Right lobe of liver (tissue), 6 donors: ENCODE results near the gene SFXN1. TPM values are rescaled to one million over a fixed set of nuclear protein-coding genes. Genes with fewer than 3 reads are reported as not detected.
"Not testable (repeated sequence)": the region's sequence is repeated elsewhere in the genome, so short reads cannot be mapped to it uniquely, and the experiment has no call there.

Experiments
- ATAC-seq, 4 donors: fragments of 200-7000 bp; cut with Tn5 transposase; one replicate each; pipeline ENCODE4 v1.9.1; 2020; ENCODE audit warnings: mild to moderate bottlenecking in 4 of 4, moderate library complexity in 4 of 4
- DNase-seq, 3 donors: peaks; one replicate each; pipeline ENCODE4 v3.0.0-alpha.2; 2020
- H3K27ac ChIP-seq, 3 donors: fragments of 200-600 bp; one replicate each; pipeline ENCODE4 v1.8.0; 2022
- H3K27me3 ChIP-seq, 2 donors: fragments of 200-600 bp; one replicate each; pipeline ENCODE4 v1.8.0; 2022
- H3K36me3 ChIP-seq, 4 donors: fragments of 200-600 bp; sonication (generic) in 1 of 4; one replicate each; pipeline versions ENCODE4 v1.5.1 to v1.8.0; 2017 to 2022; ENCODE audit warnings: control low read depth in 1 of 4
- H3K4me1 ChIP-seq, 4 donors: fragments of 200-600 bp; sonication (generic) in 1 of 4; one replicate each; pipeline versions ENCODE4 v1.5.1 to v1.8.0; 2017 to 2022; ENCODE audit warnings: control low read depth in 1 of 4
- H3K4me3 ChIP-seq, 3 donors: fragments of 200-600 bp; one replicate each; pipeline ENCODE4 v1.8.0; 2022
- H3K9me3 ChIP-seq, 4 donors: fragments of 200-600 bp; sonication (generic) in 1 of 4; one replicate each; pipeline versions ENCODE4 v1.5.1 to v1.8.0; 2017 to 2022; ENCODE audit warnings: control low read depth in 1 of 4
- POLR2A ChIP-seq: fragments of 450-650 bp; IDR thresholded peaks from one replicate; pipeline ENCODE4 v1.6.1; 2017; ENCODE audit warnings: antibody characterized with exemption, mild to moderate bottlenecking
- WGBS: methylation state at CpG from one replicate; pipeline ENCODE4 v1.1.6; 2018; ENCODE audit warnings: low coverage, low lambda C conversion rate; ENCODE audit not compliant: insufficient coverage; ENCODE audit errors: missing lambda C conversion rate; 5-methylcytosine and 5-hydroxymethylcytosine counted together
- intact Hi-C, 2 donors: fragments of 100-400 bp; cut with DNase I; formaldehyde crosslinking; loops; one replicate each; pipeline versions ENCODE4 v1.11.2 to v1.14.1; 2022
- total RNA-seq, 6 experiments: library from RNA; depleted of rRNA in 2 of 6; stranded (reverse); fragments of >200 nt in 2 of 6; fragmentation: NEBNext Ultra II Directional in 3 of 6; extraction: Animal tissue kit (Norgen Biotek cat#: 25700) in 3 of 6; gene quantifications; one replicate each; pipeline versions ENCODE4 v1.1.0 to v1.2.4, GENCODE V29; 2016 to 2023
- TF ChIP-seq, protein P1 (sequence below), 4 donors: fragments of 200-600 bp in 3 of 4; fragments of 450-650 bp in 1 of 4; IDR thresholded peaks; one replicate each; pipeline versions ENCODE4 v1.5.1 to v1.8.0; 2016 to 2022; ENCODE audit warnings: antibody characterized with exemption in 4 of 4, mild to moderate bottlenecking in 2 of 4
- donor health status: DM: no; HTN: yes; CAD: no.
- donor health status: DM: no; HTN: no; CAD: no.
- donor health status: DM: no; HTN: no; CAD: no.
- donor health status: DM: no; HTN: yes; CAD: no.
- donor health status: DM: no; HTN: yes; CAD: no.

SFXN1 gene
- total RNA-seq, 6 experiments from 2014 or later: 58.9 to 123 (median 89.1) TPM

DNA sequence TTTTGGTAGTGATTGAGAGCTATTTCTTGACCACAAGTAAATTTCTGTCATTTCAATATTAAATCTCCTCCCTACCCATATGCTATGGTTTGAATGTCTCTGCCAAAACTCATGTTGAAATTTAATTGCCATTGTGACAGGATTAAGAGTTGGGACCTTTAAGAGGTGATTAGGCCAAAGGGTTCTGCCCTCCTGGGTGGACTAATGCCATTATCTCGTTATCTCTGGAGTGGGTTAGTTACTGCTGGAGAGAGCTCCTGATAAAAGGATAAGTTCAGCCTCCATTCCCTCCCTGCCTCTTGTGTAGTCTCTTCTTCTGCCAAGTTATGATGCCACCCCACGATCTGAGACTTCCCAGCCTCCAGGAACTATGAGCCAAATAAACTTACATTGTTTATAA, 30.8 kb upstream of the SFXN1 start:
- TF ChIP-seq POLR2A: no peak
- TF ChIP-seq, protein P1, sequence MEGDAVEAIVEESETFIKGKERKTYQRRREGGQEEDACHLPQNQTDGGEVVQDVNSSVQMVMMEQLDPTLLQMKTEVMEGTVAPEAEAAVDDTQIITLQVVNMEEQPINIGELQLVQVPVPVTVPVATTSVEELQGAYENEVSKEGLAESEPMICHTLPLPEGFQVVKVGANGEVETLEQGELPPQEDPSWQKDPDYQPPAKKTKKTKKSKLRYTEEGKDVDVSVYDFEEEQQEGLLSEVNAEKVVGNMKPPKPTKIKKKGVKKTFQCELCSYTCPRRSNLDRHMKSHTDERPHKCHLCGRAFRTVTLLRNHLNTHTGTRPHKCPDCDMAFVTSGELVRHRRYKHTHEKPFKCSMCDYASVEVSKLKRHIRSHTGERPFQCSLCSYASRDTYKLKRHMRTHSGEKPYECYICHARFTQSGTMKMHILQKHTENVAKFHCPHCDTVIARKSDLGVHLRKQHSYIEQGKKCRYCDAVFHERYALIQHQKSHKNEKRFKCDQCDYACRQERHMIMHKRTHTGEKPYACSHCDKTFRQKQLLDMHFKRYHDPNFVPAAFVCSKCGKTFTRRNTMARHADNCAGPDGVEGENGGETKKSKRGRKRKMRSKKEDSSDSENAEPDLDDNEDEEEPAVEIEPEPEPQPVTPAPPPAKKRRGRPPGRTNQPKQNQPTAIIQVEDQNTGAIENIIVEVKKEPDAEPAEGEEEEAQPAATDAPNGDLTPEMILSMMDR (IDR thresholded peaks at IDR 0.05): no peak
- intact Hi-C loops: loop anchor here in 1 of 2 donors (10.0 kb wide), 1 partner anchor 493 kb away; no protein-coding TSS in a partner anchor
- H3K4me1 ChIP-seq: peaks cover 0 to 13% (median 4%) of the 10 kb centered on the region in 4 donors
- WGBS: 14% methylated on average over 2 of the region's 2 CpGs
- no peaks in the 10 kb centered on the region for H3K36me3 ChIP-seq
- no peaks in the 10 kb centered on the region for H3K9me3 ChIP-seq
- no peaks in the 10 kb centered on the region for H3K27me3 ChIP-seq
- no peak for DNase-seq
- no peak for ATAC-seq
- H3K27ac ChIP-seq: no peak overlapping the region
- no peak overlapping the region for H3K4me3 ChIP-seq

DNA sequence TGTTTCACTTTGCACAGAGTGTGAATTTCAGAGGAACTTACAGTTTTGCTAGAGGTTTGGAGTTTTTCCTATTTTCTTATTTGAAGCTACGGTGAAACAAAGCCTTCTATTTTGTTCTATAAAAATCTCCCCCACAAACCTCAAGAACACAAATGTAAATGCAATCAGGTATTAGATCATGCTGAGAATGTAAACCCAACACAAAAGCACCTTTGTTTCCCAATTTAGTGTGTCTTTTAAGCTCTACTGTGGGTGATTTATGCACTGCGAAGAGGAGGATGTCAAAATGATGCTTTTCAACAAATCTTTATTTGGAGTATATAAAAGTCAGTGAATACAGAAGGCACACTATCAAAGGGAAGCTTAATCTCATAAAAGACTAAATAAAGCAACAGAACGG, 30.1 kb upstream of the SFXN1 start:
- Histone ChIP-seq H3K36me3 (no peaks in the 10 kb centered on the region), H3K27ac (no peak overlapping the region), H3K9me3 (no peaks in the 10 kb centered on the region), H3K27me3 (no peaks in the 10 kb centered on the region), H3K4me3 (no peak overlapping the region), H3K4me1 (peaks cover 0 to 13% (median 4%) of the 10 kb centered on the region in 4 donors)
- intact Hi-C loops: loop anchor here in 1 of 2 donors (10.0 kb wide), 1 partner anchor 493 kb away; no protein-coding TSS in a partner anchor
- DNase-seq (no peak), ATAC-seq (no peak)
- 52% methylated on average over 3 of the region's 3 CpGs for WGBS
- no peak for TF ChIP-seq POLR2A
- TF ChIP-seq, protein P1 (IDR thresholded peaks at IDR 0.05): no peak

DNA sequence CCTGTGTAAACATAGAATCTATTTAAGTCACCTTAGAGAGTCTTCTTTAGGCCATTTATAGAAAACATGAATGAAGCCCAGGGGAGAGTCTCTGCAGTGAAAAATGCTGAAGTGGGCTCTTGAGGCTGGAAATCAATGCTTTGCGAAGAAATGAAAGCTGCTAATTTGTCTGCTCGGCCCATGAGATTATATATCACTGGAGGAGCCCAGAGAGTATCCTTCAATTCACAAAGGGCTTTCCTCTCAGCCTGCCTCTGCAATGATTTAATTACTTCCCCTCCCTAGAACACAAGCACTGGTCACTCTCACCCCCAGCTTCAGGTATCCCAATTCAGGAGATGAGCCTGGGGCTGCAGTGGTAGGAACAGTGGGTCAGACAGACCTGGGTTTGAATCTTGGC, 26.2 kb upstream of the SFXN1 start:
- intact Hi-C loops: no loop called here
- Histone ChIP-seq H3K4me1 (no peaks in the 10 kb centered on the region), H3K27ac (no peak overlapping the region), H3K9me3 (no peaks in the 10 kb centered on the region), H3K27me3 (no peaks in the 10 kb centered on the region), H3K4me3 (no peak overlapping the region), H3K36me3 (no peaks in the 10 kb centered on the region)
- TF ChIP-seq, protein P1 (IDR thresholded peaks at IDR 0.05): no peak
- TF ChIP-seq POLR2A: no peak
- WGBS: 83% methylated on average over 2 of the region's 2 CpGs
- DNase-seq: no peak
- ATAC-seq: no peak

DNA sequence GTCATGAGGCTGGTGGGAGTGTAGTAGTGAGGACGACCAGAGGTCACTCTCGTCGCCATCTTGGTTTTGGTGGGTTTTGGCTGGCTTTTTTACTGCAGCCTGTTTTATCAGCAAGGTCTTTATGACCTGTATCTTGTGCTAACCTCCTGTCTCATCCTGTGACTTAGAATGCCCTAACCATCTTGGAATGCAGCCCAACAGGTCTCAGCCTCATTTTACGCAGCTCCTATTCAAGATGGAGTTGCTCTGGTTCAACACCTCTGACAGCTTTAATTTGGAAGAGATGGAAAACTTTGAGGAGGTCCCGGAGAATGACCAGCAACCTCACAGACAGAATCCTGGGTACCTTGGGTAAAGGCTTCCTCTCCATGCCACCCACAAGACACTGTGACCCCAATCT, 24.0 kb upstream of the SFXN1 start:
- ATAC-seq, intact Hi-C loops, H3K4me1 ChIP-seq, DNase-seq, H3K27ac ChIP-seq, H3K4me3 ChIP-seq, H3K9me3 ChIP-seq, H3K36me3 ChIP-seq, H3K27me3 ChIP-seq: not testable (repeated sequence)
- WGBS: 77% methylated on average over 5 of the region's 5 CpGs

DNA sequence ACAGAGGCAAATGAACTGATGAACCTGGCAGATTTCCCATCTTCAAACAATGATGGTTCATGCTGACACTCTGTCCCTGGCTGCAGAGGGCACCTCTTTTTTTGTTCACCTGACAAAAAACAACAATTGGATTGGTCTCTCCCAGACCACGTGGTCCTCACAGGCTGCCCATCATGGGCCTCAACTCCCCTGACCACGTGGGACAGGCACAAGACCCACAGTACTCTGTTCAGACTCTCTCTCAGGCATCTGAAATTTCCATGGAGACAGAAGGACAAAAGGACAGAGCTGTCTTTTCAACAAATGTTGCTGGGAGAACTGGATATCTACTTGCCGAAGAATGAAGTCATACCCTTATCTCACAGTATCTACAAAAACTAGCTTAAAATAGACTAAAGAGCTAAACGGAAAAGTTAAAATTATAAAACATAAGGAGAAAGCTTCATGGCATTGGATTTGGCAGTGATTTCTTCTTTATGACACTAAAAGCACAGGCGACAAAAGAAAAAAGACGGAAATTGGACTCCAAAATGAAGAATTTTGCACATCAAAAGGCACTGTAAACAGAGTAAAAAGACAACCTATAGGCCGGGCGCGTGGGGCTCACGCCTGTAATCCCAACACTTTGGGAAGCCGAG, 22.1 kb upstream of the SFXN1 start:
- TF ChIP-seq POLR2A: no peak
- TF ChIP-seq, protein P1 (IDR thresholded peaks at IDR 0.05): no peak
- Histone ChIP-seq H3K4me1 (no peaks in the 10 kb centered on the region), H3K36me3 (no peaks in the 10 kb centered on the region), H3K9me3 (no peaks in the 10 kb centered on the region), H3K27me3 (no peaks in the 10 kb centered on the region), H3K27ac (no peak overlapping the region), H3K4me3 (no peak overlapping the region)
- ATAC-seq: no peak
- WGBS: 73% methylated on average over 11 of the region's 11 CpGs
- no peak for DNase-seq
- intact Hi-C loops: no loop called here
